ENCODE measurements around the gene CLPTM1. TPM values are rescaled to one million over a fixed set of nuclear protein-coding genes. Genes with fewer than 3 reads are reported as not detected.

The CLPTM1 gene
- total RNA-seq, 1 experiment from 2014 or later, result 138 TPM

DNA sequence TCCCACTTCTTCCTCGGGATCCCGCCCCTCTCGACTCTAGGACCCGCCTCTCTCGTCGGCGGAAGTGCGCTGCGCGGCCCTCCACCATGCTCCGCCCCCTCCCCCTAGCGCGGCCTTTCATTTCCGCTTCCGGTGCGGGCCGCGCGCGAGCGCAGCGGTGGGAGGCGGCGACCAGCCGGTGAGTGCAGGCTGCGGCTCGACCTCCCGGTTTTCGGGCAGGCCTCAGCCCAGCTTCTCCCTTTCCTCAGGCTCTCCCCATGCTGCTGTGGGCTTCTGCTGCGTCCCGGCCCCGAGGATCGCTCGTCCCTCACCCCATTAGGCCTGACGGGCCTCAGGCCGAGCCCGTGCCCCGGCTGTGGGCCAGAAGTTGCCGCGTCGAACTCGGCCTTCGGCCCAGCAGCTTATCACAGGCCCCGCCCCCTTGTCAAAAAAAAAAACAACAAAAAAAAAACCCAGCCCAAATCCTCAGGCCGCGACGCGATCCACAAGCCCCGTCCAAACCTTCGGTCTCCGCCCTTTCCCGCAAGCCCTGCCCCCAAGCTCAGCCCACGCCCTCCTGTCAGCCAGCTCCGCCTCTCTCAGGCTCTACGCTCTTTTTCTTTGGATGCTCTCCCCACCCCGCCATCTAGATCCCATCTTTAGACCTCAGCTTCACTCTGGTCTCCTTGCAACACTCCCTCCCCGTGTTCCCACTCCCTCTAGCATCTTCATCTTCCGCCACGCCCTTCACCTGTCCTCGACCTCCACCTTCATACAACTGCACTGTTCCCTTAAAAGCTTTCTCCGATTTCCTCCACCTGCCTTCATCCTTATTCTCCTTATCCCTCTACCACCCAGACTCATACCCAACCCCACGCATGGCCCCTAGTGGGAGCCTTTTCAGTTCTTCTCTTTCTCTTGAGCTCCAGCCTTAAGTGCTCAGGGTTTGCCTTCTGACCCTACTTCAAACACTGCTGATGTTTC lies 84.0 kb downstream of the CLPTM1 start, which contains the start of gene CLASRP:
Gene CLASRP, plus strand, starts transcription at position 115 of the 963 bp plus-strand sequence. CDS start 1,168 bp downstream, outside the sequence.
- no peaks in the 10 kb centered on the region for H3K9me3 ChIP-seq (ENCODE audit: low read depth, low read length, poor library complexity, severe bottlenecking)
- intact Hi-C loops (cut with micrococcal nuclease; ENCODE audit: unreplicated experiment), result no loop called here
- H3K27me3 ChIP-seq (replicated peaks; ENCODE audit: insufficient read depth, low read depth, low read length, poor library complexity), result no peaks in the 10 kb centered on the region
- BruUV-seq (replicated peaks), result no TSS peak
- POLR2A ChIA-PET (ENCODE audit: low non-redundant PET), result interaction anchor here (0.6 kb wide), 1 partner anchor 33 kb away, joined by 5 read pairs; no protein-coding TSS in a partner anchor
- H3K4me1 ChIP-seq (ENCODE audit: insufficient read depth, low read length, poor library complexity, severe bottlenecking), result peaks cover 9% of the 10 kb centered on the region
- peaks cover 42% of the 10 kb centered on the region for H3K36me3 ChIP-seq (ENCODE audit: insufficient read depth, low read length, poor library complexity, severe bottlenecking)
- peak; percentile 95 for DNase-seq (ENCODE audit: low spot score)
- peak within 1 kb of the TSS; percentile 93 for H3K27ac ChIP-seq (ENCODE audit: low read depth, low read length, poor library complexity, severe bottlenecking)
- TF ChIP-seq, protein P1, sequence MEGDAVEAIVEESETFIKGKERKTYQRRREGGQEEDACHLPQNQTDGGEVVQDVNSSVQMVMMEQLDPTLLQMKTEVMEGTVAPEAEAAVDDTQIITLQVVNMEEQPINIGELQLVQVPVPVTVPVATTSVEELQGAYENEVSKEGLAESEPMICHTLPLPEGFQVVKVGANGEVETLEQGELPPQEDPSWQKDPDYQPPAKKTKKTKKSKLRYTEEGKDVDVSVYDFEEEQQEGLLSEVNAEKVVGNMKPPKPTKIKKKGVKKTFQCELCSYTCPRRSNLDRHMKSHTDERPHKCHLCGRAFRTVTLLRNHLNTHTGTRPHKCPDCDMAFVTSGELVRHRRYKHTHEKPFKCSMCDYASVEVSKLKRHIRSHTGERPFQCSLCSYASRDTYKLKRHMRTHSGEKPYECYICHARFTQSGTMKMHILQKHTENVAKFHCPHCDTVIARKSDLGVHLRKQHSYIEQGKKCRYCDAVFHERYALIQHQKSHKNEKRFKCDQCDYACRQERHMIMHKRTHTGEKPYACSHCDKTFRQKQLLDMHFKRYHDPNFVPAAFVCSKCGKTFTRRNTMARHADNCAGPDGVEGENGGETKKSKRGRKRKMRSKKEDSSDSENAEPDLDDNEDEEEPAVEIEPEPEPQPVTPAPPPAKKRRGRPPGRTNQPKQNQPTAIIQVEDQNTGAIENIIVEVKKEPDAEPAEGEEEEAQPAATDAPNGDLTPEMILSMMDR (conservative IDR thresholded peaks at IDR 0.05; ENCODE audit: low read depth, low read length), result no peak
- no peak for TF ChIP-seq EZH2 (IDR thresholded peaks at IDR 0.05; ENCODE audit: borderline replicate concordance, low read depth, low read length, poor library complexity, severe bottlenecking)
- CTCF ChIA-PET, result interaction anchor here (0.7 to 2.5 kb wide), 4 partner anchors 20 to 210 kb away, joined by 3 to 16 read pairs (median 4); no protein-coding TSS in a partner anchor
- peak within 1 kb of the TSS; percentile 97 for H3K4me3 ChIP-seq (ENCODE audit: low read depth, low read length, poor library complexity, severe bottlenecking)

DNA sequence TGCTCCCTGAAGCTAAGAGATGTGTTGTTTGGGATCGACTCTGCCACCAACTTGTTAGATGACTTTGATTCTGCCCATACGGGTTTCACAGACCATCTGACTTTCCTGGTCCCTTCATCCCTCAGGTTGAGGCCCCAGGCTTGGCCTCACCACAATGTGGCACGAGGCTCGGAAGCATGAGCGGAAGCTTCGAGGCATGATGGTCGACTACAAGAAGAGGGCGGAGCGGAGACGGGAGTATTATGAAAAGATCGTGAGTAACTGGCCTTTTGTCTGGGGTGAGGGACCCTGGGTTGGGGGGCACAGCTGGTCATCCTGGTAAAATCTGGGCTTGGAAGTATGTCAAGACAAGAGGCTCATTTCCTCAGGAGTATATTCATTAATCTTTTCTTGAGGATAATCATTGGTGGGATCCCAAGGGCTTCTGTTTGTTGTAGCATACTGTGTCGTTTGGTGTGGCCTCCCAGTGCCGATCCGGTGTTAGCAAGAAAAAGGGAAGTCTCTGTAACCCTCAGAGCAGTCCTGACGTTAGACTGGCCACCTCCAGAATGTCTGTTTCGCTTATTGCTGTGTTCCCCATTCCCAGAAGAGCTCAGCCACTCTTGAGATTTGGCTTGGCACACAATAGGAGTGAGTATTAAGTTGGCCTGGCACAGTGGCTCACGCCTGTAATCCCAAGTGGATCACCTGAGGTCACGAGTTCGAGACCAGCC lies 85.0 kb downstream of the CLPTM1 start:
- peak overlapping the region; percentile 93 for H3K27ac ChIP-seq (ENCODE audit: low read depth, low read length, poor library complexity, severe bottlenecking)
- TF ChIP-seq, protein P1 (conservative IDR thresholded peaks at IDR 0.05; ENCODE audit: low read depth, low read length), result no peak
- H3K9me3 ChIP-seq (ENCODE audit: low read depth, low read length, poor library complexity, severe bottlenecking), result no peaks in the 10 kb centered on the region
- H3K27me3 ChIP-seq (replicated peaks; ENCODE audit: insufficient read depth, low read depth, low read length, poor library complexity), result no peaks in the 10 kb centered on the region
- ChIA-PET POLR2A (ENCODE audit: low non-redundant PET) (interaction anchor here (0.6 kb wide), 2 partner anchors 11 to 32 kb away, joined by 4 to 5 read pairs; no protein-coding TSS in a partner anchor), CTCF (interaction anchor here (2.5 kb wide), 1 partner anchor 19 kb away, joined by 16 read pairs; no protein-coding TSS in a partner anchor)
- no peak for DNase-seq (ENCODE audit: low spot score)
- intact Hi-C loops (cut with micrococcal nuclease; ENCODE audit: unreplicated experiment), result no loop called here
- peaks cover 53% of the 10 kb centered on the region for H3K36me3 ChIP-seq (ENCODE audit: insufficient read depth, low read length, poor library complexity, severe bottlenecking)
- BruUV-seq (replicated peaks), result TSS peak; percentile 48
- peaks cover 9% of the 10 kb centered on the region for H3K4me1 ChIP-seq (ENCODE audit: insufficient read depth, low read length, poor library complexity, severe bottlenecking)
- H3K4me3 ChIP-seq (ENCODE audit: low read depth, low read length, poor library complexity, severe bottlenecking), result peak overlapping the region; percentile 97

DNA sequence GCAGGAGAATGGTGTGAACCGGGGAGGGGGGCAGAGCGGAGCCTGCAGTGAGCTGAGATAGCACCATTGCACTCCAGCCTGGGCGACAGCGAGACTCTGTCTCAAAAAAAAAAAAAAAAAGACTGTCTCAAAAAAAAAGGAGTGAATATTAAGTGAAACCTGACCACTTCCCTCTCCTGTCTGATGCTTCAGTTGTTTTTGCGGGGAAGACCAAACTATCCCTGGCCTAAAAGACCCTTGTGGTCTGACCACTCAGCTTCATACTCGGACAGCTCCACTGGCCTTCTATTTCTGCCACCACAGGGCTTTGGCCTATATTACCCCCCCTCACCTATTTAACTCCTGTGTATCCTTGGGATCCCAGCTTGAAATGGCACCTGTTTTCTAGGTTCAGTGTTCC lies 85.9 kb downstream of the CLPTM1 start:
- TF ChIP-seq, protein P1 (conservative IDR thresholded peaks at IDR 0.05; ENCODE audit: low read depth, low read length), result no peak
- TF ChIP-seq EZH2 (IDR thresholded peaks at IDR 0.05; ENCODE audit: borderline replicate concordance, low read depth, low read length, poor library complexity, severe bottlenecking), result no peak
- peaks cover 56% of the 10 kb centered on the region for H3K36me3 ChIP-seq (ENCODE audit: insufficient read depth, low read length, poor library complexity, severe bottlenecking)
- ChIA-PET CTCF (no interaction called here), POLR2A (ENCODE audit: low non-redundant PET) (interaction anchor here (0.6 kb wide), 1 partner anchor 10 kb away, joined by 4 read pairs; no protein-coding TSS in a partner anchor)
- no peaks in the 10 kb centered on the region for H3K9me3 ChIP-seq (ENCODE audit: low read depth, low read length, poor library complexity, severe bottlenecking)
- DNase-seq (ENCODE audit: low spot score), result no peak
- BruUV-seq (replicated peaks), result no TSS peak
- intact Hi-C loops (cut with micrococcal nuclease; ENCODE audit: unreplicated experiment), result no loop called here
- H3K4me3 ChIP-seq (ENCODE audit: low read depth, low read length, poor library complexity, severe bottlenecking), result no peak overlapping the region
- no peaks in the 10 kb centered on the region for H3K27me3 ChIP-seq (replicated peaks; ENCODE audit: insufficient read depth, low read depth, low read length, poor library complexity)
- peaks cover 9% of the 10 kb centered on the region for H3K4me1 ChIP-seq (ENCODE audit: insufficient read depth, low read length, poor library complexity, severe bottlenecking)
- H3K27ac ChIP-seq (ENCODE audit: low read depth, low read length, poor library complexity, severe bottlenecking), result no peak overlapping the region

All from A673 (cell line).